ENCODE measurements around the gene HSPA9. TPM values are rescaled to one million over a fixed set of nuclear protein-coding genes. Genes with fewer than 3 reads are reported as not detected.

HSPA9 gene
- total RNA-seq, 1 experiment from 2014 or later = 414 TPM

DNA sequence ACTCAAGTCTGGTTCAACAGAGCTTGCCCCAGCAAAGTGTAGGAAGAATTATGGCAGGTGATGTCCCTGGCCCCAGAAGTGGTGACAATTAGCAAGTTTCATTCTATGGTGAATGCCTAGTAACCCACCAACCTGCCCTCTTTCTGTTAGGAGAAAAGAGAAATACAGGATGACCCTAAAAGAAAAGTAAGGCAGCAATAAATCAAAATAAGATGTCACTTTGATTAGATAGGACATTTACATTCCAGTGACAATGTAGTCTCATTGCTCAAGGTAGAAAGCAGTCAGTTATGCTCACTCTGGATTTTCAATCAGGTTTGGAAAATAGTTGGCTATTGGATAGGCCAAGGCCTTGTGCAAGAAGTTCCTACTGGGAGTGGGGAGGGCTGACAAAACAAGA, 5.6 kb upstream of the HSPA9 start:
- POLR2A ChIA-PET = no interaction called here
- Mint-ChIP-seq H3K27me3 (ENCODE audit: low read depth) (no peaks in the 10 kb centered on the region), H3K36me3 (no peaks in the 10 kb centered on the region), H3K4me3 (no peak overlapping the region), H3K9me3 (no peaks in the 10 kb centered on the region), H3K27ac (no peak overlapping the region), H3K4me1 (peaks cover 3% of the 10 kb centered on the region)
- no peak for TF ChIP-seq ELF4 (CRISPR knock-in tag; IDR thresholded peaks at IDR 0.05; ENCODE audit: low read depth)
- DNase-seq (ENCODE audit: low spot score) (no peak), ATAC-seq (no peak)
- CTCF ChIA-PET = no interaction called here

DNA sequence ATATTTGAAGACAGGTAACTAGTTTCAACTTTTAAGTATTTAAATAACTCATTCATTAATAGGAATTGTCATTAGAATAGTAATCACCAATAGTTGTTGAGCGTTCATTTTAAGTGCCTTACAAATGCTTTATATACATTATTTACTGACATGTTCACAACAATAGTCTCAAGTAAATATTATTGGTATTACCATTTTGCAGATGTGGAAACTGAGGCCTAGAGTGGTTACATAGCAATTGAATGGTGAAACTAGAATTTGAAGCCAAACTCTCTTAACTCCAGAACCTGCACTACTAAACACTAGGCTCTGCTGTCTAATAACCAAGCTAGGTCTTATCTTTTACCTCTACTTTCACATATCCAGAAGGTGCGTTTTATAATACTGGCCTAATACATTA, 4.8 kb upstream of the HSPA9 start:
- no peak for DNase-seq (ENCODE audit: low spot score)
- ChIA-PET CTCF (interaction anchor here (0.8 to 1.5 kb wide), 16 partner anchors 8 to 816 kb away, joined by 3 to 20 read pairs (median 7); partner anchors contain the start of gene KDM3B), POLR2A (no interaction called here)
- H3K27me3 Mint-ChIP-seq (ENCODE audit: low read depth) = no peaks in the 10 kb centered on the region
- H3K36me3 Mint-ChIP-seq = peaks cover under 1% of the 10 kb centered on the region; the same call in 1 of the 2 replicates
- TF ChIP-seq, protein P1, sequence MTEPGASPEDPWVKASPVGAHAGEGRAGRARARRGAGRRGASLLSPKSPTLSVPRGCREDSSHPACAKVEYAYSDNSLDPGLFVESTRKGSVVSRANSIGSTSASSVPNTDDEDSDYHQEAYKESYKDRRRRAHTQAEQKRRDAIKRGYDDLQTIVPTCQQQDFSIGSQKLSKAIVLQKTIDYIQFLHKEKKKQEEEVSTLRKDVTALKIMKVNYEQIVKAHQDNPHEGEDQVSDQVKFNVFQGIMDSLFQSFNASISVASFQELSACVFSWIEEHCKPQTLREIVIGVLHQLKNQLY (CRISPR knock-in tag; IDR thresholded peaks at IDR 0.05) = no peak
- TF ChIP-seq MXD4 (CRISPR knock-in tag; IDR thresholded peaks at IDR 0.05; ENCODE audit: borderline replicate concordance) = no peak
- TF ChIP-seq SMAD4 (CRISPR knock-in tag; IDR thresholded peaks at IDR 0.05) = no peak
- no peak for TF ChIP-seq GRHL2 (CRISPR knock-in tag; IDR thresholded peaks at IDR 0.05; ENCODE audit: insufficient replicate concordance, severe bottlenecking)
- no peak for TF ChIP-seq FOXP1 (CRISPR knock-in tag; IDR thresholded peaks at IDR 0.05; ENCODE audit: borderline replicate concordance)
- TF ChIP-seq, protein P2, sequence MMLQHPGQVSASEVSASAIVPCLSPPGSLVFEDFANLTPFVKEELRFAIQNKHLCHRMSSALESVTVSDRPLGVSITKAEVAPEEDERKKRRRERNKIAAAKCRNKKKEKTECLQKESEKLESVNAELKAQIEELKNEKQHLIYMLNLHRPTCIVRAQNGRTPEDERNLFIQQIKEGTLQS (CRISPR knock-in tag; conservative IDR thresholded peaks at IDR 0.05) = no peak
- TF ChIP-seq SOX15 (CRISPR knock-in tag; IDR thresholded peaks at IDR 0.05) = no peak
- TF ChIP-seq, protein P3, sequence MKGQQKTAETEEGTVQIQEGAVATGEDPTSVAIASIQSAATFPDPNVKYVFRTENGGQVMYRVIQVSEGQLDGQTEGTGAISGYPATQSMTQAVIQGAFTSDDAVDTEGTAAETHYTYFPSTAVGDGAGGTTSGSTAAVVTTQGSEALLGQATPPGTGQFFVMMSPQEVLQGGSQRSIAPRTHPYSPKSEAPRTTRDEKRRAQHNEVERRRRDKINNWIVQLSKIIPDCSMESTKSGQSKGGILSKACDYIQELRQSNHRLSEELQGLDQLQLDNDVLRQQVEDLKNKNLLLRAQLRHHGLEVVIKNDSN (CRISPR knock-in tag; IDR thresholded peaks at IDR 0.05) = no peak
- TF ChIP-seq ZNF219 (CRISPR knock-in tag; IDR thresholded peaks at IDR 0.05; ENCODE audit: borderline replicate concordance) = no peak
- TF ChIP-seq, protein P4, sequence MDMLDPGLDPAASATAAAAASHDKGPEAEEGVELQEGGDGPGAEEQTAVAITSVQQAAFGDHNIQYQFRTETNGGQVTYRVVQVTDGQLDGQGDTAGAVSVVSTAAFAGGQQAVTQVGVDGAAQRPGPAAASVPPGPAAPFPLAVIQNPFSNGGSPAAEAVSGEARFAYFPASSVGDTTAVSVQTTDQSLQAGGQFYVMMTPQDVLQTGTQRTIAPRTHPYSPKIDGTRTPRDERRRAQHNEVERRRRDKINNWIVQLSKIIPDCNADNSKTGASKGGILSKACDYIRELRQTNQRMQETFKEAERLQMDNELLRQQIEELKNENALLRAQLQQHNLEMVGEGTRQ (CRISPR knock-in tag; IDR thresholded peaks at IDR 0.05) = no peak
- no peak for TF ChIP-seq ZNF671 (CRISPR knock-in tag; IDR thresholded peaks at IDR 0.05)
- TF ChIP-seq, protein P5, sequence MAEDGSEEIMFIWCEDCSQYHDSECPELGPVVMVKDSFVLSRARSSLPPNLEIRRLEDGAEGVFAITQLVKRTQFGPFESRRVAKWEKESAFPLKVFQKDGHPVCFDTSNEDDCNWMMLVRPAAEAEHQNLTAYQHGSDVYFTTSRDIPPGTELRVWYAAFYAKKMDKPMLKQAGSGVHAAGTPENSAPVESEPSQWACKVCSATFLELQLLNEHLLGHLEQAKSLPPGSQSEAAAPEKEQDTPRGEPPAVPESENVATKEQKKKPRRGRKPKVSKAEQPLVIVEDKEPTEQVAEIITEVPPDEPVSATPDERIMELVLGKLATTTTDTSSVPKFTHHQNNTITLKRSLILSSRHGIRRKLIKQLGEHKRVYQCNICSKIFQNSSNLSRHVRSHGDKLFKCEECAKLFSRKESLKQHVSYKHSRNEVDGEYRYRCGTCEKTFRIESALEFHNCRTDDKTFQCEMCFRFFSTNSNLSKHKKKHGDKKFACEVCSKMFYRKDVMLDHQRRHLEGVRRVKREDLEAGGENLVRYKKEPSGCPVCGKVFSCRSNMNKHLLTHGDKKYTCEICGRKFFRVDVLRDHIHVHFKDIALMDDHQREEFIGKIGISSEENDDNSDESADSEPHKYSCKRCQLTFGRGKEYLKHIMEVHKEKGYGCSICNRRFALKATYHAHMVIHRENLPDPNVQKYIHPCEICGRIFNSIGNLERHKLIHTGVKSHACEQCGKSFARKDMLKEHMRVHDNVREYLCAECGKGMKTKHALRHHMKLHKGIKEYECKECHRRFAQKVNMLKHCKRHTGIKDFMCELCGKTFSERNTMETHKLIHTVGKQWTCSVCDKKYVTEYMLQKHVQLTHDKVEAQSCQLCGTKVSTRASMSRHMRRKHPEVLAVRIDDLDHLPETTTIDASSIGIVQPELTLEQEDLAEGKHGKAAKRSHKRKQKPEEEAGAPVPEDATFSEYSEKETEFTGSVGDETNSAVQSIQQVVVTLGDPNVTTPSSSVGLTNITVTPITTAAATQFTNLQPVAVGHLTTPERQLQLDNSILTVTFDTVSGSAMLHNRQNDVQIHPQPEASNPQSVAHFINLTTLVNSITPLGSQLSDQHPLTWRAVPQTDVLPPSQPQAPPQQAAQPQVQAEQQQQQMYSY (CRISPR knock-in tag; IDR thresholded peaks at IDR 0.05) = no peak
- no peak for TF ChIP-seq GTF2I (CRISPR knock-in tag; conservative IDR thresholded peaks at IDR 0.05)
- TF ChIP-seq GABPB1 (CRISPR knock-in tag; IDR thresholded peaks at IDR 0.05) = no peak
- no peak for TF ChIP-seq ZNF317 (CRISPR knock-in tag; IDR thresholded peaks at IDR 0.05; ENCODE audit: borderline replicate concordance, low read depth)
- no peak for TF ChIP-seq NFE2L1 (CRISPR knock-in tag; IDR thresholded peaks at IDR 0.05)
- no peak for TF ChIP-seq FOXJ3 (CRISPR knock-in tag; IDR thresholded peaks at IDR 0.05; ENCODE audit: borderline replicate concordance)
- no peak for TF ChIP-seq ZNF138 (CRISPR knock-in tag; conservative IDR thresholded peaks at IDR 0.05)
- H3K4me1 Mint-ChIP-seq = peaks cover 3% of the 10 kb centered on the region
- ATAC-seq = no peak
- no peaks in the 10 kb centered on the region for H3K9me3 Mint-ChIP-seq
- no peak overlapping the region for H3K27ac Mint-ChIP-seq
- H3K4me3 Mint-ChIP-seq = no peak overlapping the region

Data from WTC11 (cell line).